NK-92 (cell line): ENCODE data around the gene ATAD3B.
"Not testable (repeated sequence)": the region's sequence is repeated elsewhere in the genome, so short reads cannot be mapped to it uniquely, and the experiment has no call there.

Experiments
- DNase-seq: peaks from one replicate; lab custom pipeline; 2025; ENCODE audit not compliant: unreplicated experiment; lab: John Stamatoyannopoulos, UW

ATAD3B gene

DNA sequence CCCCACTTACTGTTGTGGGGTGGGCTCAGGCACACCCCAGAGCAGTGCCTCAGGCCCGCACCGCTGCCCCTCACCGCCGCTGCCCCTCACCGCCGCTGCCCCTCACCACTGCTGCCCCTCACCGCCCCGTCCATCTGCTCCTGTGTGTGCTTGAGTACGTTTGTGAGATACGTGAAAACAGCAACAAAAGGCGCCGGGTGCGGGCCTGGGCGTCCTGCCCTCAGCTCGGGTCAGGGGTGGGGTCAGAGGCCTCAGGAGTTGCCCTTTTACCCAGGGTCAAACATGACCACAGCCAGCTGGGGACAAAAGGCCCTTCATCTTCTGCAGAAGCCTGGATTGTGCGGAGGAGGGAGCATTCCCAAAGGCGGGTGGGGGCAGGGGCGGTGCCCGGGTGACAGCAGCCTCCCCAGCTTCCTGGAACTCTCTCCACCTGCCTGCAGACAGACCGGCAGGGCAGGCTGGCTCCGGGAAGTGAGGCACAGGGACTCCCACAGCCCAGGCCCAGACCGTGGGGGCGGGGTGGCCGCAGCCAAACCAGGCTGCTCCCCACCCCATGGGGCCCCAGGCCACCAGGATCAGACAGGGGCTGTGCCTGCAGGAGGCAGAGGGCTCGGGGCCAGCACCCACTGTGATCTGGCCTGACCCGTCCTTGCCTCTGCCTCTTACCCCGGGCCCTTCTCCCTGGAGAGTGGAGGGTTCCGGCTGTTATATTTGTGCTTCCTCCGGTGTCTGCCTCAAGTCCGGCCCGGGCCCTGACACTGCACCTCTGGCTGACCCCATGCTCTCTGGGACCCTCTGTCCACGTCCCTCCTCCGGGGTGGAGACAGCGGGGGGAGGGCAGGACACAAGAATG is 38.4 kb upstream of the ATAD3B start:
- no peak for DNase-seq

DNA sequence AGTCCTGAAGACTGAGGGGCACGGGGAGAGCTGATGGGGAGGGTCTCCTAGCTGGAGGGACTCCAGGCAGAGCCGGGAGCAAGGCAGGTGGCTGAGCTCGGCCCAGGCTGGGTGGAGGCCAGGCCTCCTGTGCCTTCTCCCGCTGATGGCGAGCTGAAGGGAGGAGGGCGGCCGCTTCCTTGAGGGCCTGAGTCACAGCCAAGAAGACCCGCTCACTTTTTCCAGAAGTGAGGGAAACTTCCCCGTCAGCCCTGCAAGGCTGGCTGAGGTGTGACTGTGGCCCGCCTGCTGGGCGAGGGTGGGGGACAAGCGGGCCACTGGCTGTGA is 37.8 kb upstream of the ATAD3B start:
- DNase-seq, result no peak

DNA sequence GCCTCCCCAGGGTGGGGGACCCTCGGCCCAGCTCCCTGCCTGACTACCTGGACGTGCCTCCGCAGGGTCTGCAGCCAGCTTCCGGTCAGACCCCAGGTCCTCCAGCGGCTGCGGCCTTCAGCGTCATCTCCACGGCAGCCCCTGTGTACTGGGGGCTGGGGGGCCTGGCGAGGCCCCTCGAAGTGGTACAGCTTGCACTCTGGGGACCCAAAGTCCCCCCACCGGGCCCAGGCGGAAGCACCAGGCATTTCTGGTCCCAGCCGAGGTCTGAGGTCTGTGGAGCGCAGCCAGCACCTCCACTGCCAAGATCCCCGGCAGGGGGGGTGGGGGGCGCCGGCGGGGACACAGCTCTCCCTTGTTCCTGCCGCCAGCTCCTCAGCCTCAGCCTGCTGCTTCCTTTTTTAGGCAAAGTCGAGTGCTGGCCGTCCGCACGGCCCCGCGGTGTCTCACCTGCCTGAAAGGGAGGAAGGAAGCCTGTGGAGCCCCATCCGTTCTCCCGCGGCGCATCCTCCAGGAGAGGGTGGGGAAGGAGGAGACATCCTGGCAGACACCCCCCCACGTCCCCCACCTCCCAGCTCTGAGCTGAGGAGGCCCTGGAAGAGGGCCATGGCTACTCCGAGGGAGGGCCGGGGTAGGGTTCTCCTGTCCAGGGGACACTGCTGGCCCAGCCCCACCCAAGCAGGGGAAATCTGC is 37.3 kb upstream of the ATAD3B start:
- DNase-seq, result no peak

DNA sequence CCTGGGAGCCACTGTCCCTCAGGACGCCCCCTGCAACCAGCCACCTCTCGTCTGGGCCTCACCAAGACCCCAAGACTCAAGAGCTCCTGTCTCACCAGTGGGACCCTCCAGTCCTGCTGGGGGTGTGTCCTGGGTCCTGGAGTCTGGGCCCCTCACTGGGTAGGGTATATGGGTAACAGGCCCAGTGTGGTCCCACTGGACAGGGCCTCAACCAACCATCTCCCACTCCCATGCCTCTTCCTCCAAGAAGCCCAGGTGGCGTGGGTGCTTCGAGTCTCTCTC is 36.8 kb upstream of the ATAD3B start:
- no peak for DNase-seq

DNA sequence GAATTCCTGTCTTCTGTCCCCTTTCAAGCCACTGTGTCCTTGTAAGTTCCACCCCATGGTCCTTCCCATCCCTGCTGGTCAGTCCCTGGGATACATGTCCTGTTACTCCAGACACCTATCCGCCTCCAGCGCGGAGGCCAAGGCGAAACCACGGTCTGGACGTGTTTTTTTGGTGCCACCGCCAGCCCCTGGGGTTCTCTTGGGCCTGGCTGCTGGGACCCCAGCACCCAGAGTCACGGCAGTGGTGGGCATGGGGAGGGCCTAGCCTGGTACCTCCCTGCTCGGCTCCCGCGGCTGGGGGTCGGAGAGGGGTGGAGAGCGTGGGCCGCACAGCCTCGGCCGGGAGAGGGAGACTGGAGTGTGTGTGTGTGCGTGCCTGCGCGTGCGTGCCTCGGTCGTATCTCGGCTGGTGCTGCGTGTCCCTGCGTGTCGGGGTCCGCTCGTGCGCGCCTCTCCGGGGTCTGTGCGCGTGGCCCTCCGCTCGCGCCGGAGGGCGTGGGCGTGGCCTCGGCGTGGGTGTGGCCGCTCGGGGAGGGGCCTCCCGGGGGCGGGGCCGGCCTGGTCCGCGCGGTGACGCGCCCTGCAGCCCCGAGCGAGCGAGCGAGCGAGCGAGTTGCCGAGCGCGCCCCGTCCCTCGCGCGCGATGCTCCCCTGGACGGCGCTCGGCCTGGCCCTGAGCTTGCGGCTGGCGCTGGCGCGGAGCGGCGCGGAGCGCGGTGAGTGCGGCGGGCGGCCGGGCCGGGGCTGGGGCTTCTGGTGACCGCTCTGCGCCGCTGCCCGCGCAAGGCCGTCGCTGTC is 36.3 kb upstream of the ATAD3B start, which contains the start of gene VWA1:
VWA1 (plus strand) TSS at position 585 of the 798 bp plus-strand sequence; CDS start at position 644, 59 bp downstream.
- no peak for DNase-seq

DNA sequence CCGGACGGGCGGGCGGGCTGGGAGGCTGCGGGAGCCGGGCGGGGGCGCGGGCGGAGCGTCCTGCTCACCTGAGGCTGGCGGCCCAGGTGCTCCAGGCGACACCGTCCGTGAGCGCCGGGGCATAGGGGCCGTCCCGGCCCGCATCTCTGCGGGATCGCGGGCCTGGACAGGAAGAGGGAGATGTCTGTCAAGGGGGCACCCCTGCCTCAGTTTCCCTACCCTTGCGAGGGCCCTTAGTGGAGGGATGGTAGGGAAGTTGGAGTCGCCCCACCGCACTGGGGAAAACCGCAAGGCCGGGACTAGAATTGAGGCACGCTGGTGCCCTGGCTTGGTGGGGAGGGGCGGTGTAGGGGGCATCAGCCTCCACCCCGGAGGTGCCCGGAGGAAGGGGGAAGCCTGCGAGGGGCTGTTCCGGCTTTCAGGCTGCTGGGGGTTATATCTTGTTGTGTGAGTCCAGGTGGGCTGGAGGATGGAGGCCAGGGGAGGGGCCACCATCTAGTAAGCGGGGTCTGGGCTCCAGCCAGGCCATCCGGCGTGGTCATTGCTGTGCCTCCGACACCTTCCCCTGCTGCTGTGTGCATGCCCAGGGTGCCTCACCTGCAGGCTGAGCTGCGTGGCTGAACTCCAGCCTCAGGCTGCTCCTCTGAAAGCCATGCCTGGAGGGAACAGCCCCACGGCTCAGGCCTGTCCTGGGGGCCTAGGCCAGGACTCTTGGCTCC is 35.5 kb upstream of the ATAD3B start:
- no peak for DNase-seq

DNA sequence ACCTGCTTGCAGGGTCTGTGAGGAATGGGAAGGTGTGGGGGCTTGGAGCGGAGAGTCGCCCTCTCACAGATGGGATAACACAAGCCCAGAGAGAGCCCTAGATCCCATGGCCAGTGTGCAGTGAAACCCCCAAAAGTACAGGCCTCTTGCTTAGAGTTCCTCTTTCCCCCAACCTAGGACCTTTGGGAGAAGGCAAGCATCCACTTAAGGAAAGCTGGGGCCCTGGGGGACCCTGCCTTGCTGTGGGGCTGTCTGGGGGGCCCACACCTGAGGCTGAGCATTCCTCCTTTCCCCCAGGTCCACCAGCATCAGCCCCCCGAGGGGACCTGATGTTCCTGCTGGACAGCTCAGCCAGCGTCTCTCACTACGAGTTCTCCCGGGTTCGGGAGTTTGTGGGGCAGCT is 34.9 kb upstream of the ATAD3B start:
- no peak for DNase-seq

DNA sequence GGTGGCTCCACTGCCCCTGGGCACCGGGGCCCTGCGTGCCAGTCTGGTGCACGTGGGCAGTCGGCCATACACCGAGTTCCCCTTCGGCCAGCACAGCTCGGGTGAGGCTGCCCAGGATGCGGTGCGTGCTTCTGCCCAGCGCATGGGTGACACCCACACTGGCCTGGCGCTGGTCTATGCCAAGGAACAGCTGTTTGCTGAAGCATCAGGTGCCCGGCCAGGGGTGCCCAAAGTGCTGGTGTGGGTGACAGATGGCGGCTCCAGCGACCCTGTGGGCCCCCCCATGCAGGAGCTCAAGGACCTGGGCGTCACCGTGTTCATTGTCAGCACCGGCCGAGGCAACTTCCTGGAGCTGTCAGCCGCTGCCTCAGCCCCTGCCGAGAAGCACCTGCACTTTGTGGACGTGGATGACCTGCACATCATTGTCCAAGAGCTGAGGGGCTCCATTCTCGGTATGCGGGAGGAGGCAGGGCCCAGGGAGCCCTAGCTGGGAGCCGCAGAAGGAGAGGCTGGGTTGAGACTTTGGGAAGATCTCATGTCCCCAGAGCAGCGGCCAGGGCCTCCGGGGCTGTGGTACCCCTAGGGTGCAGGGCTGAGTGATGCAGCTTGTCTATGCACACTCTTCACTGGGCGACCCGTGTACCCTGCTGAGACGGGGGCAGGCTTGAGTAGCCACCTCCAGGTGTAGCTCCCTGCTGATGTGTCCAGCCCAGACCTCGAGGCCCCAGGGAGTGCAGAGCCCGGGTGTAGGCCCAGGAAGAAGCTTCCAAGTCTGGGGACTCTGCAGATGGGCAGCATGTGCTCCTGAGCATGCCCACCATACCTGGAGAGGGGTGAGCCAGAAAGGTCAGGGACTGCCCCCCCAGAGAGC is 34.3 kb upstream of the ATAD3B start:
- no peak for DNase-seq

DNA sequence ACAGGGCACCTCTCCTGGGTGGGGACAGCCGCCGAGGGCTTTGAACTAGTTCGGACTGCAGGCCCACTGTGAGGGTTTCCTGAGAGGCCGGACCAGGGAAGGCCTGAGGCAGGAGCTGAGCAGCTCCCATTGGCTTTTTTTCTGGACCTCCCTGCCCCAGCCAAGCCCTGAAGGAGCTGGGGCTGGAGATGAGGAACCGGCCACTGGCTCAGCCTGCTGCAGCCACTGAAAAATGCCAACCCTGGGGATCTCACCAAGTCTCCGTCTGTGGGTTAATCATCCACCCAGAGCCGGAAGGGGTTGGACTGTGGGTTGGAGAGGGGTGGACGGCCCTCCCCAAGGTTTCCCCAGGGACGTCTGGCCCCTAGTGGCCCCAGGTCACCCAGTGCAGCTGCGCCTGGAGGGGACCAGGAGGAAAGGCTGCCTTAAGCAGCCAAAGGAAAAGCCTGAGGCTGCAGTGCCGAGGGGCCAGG is 33.6 kb upstream of the ATAD3B start:
- DNase-seq, result no peak

DNA sequence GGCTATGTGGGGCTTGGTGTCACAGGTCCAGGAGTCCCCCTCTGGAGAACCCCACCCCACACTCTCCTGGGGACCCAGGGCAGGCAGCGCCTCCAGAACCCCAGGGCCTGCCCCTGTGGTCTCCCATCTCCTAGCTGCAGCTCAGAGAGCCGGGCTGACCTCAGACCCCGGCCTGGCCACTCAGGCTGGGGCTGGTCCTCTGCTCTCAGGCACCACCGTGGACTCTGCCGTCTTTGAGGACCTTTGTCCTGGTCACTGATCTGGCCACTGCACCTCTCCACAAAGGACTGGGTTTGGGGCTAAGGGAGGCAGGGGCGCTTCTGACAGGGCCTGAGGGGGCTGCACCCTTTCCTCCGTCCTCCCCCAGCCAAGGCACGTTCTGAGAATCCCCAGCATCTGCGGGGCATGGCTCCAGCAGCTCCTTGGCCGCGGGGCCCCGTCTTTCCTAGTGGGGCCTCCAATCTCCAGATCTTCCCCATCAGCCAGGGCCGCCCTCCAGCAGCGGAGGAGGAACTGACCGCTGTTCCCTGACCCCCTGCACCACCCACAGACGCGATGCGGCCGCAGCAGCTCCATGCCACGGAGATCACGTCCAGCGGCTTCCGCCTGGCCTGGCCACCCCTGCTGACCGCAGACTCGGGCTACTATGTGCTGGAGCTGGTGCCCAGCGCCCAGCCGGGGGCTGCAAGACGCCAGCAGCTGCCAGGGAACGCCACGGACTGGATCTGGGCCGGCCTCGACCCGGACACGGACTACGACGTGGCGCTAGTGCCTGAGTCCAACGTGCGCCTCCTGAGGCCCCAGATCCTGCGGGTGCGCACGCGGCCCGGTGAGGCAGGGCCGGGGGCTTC is 32.8 kb upstream of the ATAD3B start:
- no peak for DNase-seq

DNA sequence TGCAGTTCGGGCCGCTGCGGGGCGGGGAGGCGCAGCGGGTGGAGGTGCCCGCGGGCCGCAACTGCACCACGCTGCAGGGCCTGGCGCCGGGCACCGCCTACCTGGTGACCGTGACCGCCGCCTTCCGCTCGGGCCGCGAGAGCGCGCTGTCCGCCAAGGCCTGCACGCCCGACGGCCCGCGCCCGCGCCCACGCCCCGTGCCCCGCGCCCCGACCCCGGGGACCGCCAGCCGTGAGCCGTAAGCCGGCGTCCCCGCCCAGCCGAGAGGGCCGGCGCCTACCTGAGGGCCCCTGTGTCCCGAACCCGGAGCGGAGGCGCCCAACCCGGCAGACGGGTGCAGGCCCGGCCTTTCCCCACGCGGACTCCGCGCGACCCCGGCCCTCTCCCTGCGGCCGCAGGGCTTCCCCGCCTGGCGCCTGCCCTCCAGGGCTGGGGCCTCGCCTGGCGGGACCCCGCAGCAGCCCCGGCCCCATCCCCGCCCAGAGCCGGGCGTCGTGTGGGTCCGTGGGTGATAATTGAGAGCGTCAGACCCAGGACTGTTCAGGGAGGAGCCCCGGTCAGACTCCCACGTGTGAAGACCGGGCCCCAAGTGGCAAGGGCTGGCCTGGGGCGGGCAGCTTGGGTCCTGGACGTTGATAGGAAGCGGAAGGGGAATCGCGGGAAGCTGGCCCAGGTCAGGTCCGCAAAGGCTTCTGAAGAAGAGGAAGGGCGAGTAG is 31.9 kb upstream of the ATAD3B start:
- DNase-seq, result no peak

DNA sequence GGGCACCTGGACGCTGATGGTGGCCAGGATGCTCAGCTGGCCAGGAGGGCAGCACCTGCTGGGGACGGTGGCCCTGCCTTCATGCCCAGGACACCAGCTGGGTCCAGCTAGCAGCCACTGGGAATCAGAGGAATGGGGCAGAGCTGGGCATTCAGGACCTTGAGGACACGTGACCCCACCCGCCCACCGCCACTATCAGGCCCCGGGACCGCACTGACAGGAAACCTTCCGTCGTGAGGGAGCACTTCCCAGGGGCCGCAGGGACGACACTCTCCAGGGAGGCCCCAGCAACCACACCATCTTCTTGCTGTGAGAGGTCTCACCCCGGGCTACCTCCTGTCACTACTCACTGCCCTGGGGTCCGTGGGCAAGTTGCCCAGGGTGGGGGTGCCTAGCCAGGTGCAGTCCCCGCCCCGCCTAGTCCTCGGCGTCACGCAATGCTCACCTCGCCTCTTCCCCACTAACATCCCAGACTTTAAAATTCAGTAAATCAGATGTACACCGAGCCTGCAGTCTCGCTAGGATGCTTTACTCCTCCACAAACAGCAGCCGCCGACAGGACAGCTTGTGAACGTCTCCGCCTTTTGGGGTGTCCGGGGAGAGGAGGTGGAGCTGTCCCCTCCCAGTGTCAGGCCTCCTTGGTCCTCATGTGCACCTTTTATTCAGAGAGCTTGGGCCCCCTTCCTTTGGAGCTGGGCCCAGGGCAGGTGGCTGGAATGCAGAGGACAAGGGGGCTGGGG is 31.1 kb upstream of the ATAD3B start:
- no peak for DNase-seq

DNA sequence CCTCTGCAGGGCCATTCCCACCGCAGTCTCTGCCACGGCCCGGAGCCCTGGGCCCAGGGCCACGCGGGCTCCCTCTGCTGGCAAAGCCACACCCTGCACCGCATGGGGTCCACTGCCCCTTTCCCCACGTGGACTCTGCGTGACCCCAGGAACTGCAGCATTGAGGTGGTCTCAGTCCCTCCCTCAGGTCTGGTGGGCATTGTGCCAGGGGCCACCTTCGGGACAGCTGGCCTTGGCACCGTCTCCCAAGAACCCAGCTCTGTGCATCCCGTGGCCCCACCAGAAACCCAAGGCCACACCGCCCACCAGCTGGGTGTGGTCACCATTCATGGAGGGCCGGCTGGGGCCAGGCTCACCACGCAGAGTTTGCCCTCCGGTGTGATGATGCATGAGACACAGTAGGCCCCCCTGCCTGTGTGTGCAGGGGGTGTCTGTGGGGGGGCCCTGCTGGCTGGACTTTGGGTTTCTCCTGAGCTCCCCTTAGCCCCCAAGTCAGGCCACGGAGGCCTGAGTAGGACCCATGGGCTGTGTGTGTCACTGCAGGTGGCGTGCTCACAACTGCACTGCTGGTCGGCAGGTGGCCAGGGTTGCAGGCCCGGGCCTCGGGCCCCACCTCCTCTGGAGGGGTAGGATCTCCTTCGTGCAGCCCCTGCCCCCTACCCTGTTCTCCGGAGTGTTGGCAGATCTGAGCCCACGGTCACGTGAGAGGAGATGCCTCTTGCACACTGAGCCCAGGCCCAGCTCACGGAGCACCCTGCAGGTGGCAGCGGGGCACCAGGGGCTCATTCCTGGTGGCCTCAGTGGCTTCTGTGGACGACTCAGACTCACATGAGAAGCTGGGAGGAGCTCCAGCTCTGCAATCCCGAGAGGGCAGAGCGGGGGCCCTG is 30.3 kb upstream of the ATAD3B start:
- DNase-seq, result no peak

DNA sequence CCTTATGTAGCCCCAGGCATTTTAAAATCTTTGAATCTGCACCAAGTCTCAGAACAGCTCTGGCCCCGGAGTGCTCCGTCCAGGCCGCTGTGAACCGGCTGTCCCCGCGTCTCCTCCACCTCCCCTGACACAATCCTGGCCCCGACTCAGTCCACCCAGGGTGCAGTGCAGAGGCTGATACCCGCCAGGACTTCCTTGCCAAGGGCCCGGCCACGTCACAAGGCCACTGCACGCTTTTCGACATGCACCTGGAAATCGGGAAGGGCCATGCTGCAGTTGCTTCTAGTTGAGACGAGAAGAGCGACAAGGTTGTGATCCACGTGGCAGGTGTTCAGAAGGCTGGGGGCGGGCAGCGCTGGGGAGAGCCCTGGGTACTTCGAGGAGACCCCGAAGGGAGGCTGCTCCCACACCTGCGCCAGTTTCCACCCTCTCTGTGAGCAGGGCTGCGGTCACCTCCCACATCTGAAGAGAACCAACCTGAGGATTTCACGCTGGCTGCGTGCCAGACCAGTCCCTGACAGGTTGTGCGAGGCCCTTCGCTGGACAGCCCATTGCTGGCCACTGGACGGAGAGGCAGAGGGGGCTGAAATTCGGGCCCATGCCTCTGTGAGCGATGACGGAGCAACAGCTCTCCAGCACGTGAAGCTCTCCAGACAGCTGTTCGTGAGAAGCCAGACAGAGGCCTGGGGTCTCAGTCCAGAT is 29.3 kb upstream of the ATAD3B start:
- DNase-seq, result no peak

DNA sequence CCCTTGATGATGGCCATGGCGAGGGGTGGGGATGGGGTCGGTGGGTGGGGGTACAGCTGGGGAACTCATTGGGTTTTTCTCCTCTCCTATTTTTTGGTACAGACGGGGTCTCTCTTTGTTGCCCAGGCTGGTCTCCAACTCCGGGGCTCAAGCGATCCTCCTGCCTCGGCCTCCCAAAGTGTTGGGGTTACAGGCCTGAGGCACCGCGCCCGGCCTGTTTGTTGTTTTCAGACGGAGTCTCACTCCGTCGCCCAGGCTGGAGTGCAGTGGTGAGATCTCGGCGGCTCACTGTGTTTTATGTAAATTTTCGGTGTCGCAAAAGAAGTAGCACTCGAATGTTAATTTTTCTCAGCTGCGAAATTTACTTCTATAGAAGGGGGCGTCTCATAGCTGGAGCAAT is 24.9 kb upstream of the ATAD3B start:
- DNase-seq, result not testable (repeated sequence)

DNA sequence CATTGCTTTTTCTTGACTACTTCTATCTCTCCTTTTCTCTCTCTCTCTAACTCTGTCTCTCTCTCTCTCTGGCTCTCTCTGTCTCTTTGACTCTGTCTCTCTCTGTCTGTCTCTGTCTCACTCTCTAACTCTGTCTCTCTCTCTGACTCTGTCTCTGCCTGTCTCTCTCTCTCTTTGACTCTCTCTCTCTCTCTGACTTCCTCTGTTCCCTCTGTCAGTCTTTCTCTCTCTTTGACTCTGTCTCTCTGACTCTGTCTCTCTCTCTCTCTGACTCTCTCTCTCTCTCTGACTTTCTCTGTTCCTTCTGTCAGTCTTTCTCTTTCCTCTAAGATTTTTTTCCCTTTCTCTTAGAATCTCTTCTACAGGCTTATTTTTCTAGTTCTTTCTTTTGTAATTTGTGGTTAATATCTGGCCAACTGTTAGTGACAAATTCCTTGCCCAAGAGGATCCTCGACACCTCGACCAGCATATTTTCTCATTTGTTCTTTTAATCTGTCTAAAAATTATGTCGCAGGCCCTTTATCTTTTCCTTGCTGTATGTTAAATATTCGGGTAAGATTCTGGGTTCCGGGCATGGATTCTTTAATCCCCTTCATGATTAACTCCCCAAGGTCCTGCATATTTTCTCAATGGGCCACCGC is 22.3 kb upstream of the ATAD3B start, which contains the start of gene ATAD3C:
ATAD3C (plus strand) TSS at position 591 of the 641 bp plus-strand sequence. CDS start 995 bp downstream, outside the sequence.
- DNase-seq, result no peak
